Epithelial cell of proximal tubule (primary cell): ENCODE measurements around the gene RUNDC3A. TPM values are rescaled to one million over a fixed set of nuclear protein-coding genes. Genes with fewer than 3 reads are reported as not detected.

Experiments used
- DNase-seq: peaks from one replicate; pipeline ENCODE4 v3.0.0-alpha.2; 2011; ENCODE audit warnings: low read depth
- H3K4me3 ChIP-seq: 2 replicates; pipeline ENCODE4 v1.5.1; 2011; ENCODE audit warnings: low read depth, mild to moderate bottlenecking, low read length
- CTCF ChIP-seq: conservative IDR thresholded peaks from 2 replicates; pipeline ENCODE4 v1.5.1; 2012; ENCODE audit warnings: low read depth, mild to moderate bottlenecking, low read length
- total RNA-seq: library from RNA; depleted of rRNA; stranded (reverse); fragments of >200 nt; gene quantifications from 2 replicates; pipeline ENCODE4 v1.2.3, GENCODE V29; 2015

Gene RUNDC3A
- total RNA-seq, 1 donor from 2014 or later: 2.2 TPM

DNA sequence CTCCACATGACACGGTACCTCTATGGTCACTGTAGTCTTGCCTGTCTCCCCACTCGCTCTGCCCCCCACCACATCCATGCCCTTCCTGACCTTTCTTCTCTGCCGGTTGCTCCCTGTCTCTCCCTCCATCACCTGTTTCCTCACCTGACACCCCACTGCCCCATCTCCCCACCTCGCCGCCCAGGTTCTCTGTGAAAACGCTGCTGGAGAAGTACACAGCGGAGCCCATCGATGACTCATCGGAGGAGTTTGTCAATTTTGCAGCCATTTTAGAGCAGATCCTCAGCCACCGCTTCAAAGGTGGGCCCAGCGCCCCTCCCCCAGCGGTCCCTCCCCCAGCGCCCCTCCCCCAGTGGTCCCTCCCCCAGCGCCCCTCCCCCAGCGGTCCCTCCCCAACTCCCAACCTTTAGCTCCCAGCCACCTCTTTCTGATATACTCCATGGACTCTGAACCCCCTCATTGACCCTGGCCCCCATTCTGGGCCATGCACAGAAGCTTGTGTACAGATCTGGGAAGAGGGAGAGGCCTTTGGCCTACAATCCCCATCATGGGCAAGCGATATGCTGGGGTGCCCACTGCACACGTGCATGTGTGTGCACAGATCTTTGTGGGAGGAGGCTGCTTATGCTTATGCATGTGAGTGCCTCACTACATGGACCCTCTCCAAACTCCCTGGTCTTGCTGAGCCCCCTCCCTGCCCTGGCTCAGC is 4.1 kb downstream of the RUNDC3A start:
- H3K4me3 ChIP-seq: no peak overlapping the region
- TF ChIP-seq CTCF: no peak
- DNase-seq: no peak

- TF ChIP-seq CTCF: no peak
- H3K4me3 ChIP-seq: no peak overlapping the region
- DNase-seq: no peak
These were observed 5.6 kb downstream of the RUNDC3A start for GRCh38 chr17:44314031-44314430.

DNA sequence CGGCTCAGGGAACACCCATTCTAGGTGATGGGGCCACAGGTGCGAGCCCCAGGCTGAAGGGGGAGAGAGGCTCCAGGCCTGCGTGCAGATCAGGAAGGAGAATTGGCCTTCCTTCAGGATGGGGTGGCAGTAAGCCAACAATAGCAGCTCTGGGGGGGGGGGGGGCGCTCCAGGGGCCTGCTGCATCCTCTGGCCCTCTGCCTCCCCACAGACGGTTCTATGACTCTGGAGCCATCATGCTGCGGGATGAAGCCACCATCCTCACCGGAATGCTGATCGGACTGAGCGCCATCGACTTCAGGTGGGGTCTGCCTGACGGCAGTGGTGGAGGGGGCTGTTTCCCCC is 6.1 kb downstream of the RUNDC3A start:
- no peak for DNase-seq
- H3K4me3 ChIP-seq: peak overlapping the region; percentile 49
- no peak for TF ChIP-seq CTCF

DNA sequence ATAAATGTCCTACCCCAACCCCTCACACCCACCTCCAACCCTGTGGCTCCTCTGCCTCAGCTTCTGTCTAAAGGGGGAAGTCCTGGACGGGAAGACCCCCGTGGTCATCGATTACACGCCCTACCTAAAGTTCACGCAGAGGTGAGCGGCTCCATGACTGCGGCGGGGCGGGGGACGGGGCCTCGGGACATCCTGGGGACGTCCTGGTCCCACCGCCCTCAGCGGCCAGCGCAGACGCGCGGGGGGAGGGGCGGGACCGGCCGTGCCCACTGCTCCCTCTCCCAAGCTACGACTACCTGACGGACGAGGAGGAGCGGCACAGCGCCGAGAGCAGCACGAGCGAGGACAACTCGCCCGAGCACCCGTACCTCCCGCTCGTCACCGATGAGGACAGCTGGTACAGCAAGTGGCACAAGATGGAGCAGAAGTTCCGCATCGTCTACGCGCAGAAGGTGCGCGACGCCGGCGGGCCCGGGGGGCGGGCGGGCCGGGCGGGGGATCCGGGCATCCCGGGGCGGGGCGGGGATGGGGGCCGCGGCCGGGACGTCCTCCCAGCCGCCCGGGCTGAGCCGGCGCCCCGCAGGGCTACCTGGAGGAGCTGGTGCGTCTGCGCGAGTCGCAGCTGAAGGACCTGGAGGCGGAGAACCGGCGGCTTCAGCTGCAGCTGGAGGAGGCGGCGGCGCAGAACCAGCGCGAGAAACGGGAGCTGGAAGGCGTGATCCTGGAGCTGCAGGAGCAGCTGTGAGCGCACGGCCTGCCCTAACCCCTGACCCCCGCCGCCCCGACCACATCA is 6.7 kb downstream of the RUNDC3A start:
- DNase-seq: no peak
- H3K4me3 ChIP-seq: peak overlapping the region; percentile 49
- no peak for TF ChIP-seq CTCF

- H3K4me3 ChIP-seq: peak overlapping the region; percentile 23
- no peak for DNase-seq
- TF ChIP-seq CTCF: no peak
These were observed 7.6 kb downstream of the RUNDC3A start for GRCh38 chr17:44315760-44316731.

GRCh38 chr17:44317545-44317944 is 9.1 kb downstream of the RUNDC3A start:
- TF ChIP-seq CTCF: no peak
- H3K4me3 ChIP-seq: no peak overlapping the region
- DNase-seq: no peak
